Measurements from ENCODE around the gene FAM167B. TPM values are rescaled to one million over a fixed set of nuclear protein-coding genes. Genes with fewer than 3 reads are reported as not detected.

FAM167B gene
- total RNA-seq, 2 experiments from 2014 or later, result 1.6 to 1.8 TPM

Small RNA genes lying within 50 kb of the gene (small RNA-seq; reads per million reads assigned to genes)
- gene RF00017 (not detected), gene RF00019 (not detected)

Other genes starting within 250 kb of the FAM167B start
- 87.7 and 94.7 TPM in 2 replicates for gene KHDRBS1, start 233.4 kb upstream of the FAM167B start, total RNA-seq (2014; rRNA removed; shearing (Covaris generic))
- gene KHDRBS1, start 233.4 kb upstream of the FAM167B start, total RNA-seq (2022), result 200 and 220 TPM in 2 replicates
- 10.0 and 11.3 TPM in 2 replicates for gene TMEM39B, start 174.3 kb upstream of the FAM167B start, total RNA-seq (2014; rRNA removed; shearing (Covaris generic))
- 35.9 and 38.8 TPM in 2 replicates for gene TMEM39B, start 174.3 kb upstream of the FAM167B start, total RNA-seq (2022)
- 16.6 and 19.5 TPM in 2 replicates for gene KPNA6, start 139.2 kb upstream of the FAM167B start, total RNA-seq (2014; rRNA removed; shearing (Covaris generic))
- 36.3 and 40.7 TPM in 2 replicates for gene KPNA6, start 139.2 kb upstream of the FAM167B start, total RNA-seq (2022)
- gene TXLNA, start 67.5 kb upstream of the FAM167B start, total RNA-seq (2014; rRNA removed; shearing (Covaris generic)), result 42.0 and 47.5 TPM in 2 replicates
- gene TXLNA, start 67.5 kb upstream of the FAM167B start, total RNA-seq (2022), result 46.4 and 47.3 TPM in 2 replicates
- gene CCDC28B, start 46.6 kb upstream of the FAM167B start, total RNA-seq (2014; rRNA removed; shearing (Covaris generic)), result 28.3 and 32.8 TPM in 2 replicates
- 53.4 and 54.4 TPM in 2 replicates for gene CCDC28B, start 46.6 kb upstream of the FAM167B start, total RNA-seq (2022)
- 12.1 and 14.5 TPM in 2 replicates for gene IQCC, start 41.6 kb upstream of the FAM167B start, total RNA-seq (2014; rRNA removed; shearing (Covaris generic))
- gene IQCC, start 41.6 kb upstream of the FAM167B start, total RNA-seq (2022), result 8.0 and 8.4 TPM in 2 replicates
- 0.06 and 0.15 TPM in 2 replicates for gene DCDC2B, start 38.1 kb upstream of the FAM167B start, total RNA-seq (2014; rRNA removed; shearing (Covaris generic))
- 0.26 and 0.29 TPM in 2 replicates for gene DCDC2B, start 38.1 kb upstream of the FAM167B start, total RNA-seq (2022)
- gene TMEM234, start 24.9 kb upstream of the FAM167B start, total RNA-seq (2014; rRNA removed; shearing (Covaris generic)), result 14.9 and 17.1 TPM in 2 replicates
- gene TMEM234, start 24.9 kb upstream of the FAM167B start, total RNA-seq (2022), result 17.5 and 24.5 TPM in 2 replicates
- gene EIF3I, start 24.8 kb upstream of the FAM167B start, total RNA-seq (2014; rRNA removed; shearing (Covaris generic)), result 144 and 182 TPM in 2 replicates
- 193 and 207 TPM in 2 replicates for gene EIF3I, start 24.8 kb upstream of the FAM167B start, total RNA-seq (2022)
- 217 and 218 TPM in 2 replicates for gene LCK, start 4.0 kb downstream of the FAM167B start, total RNA-seq (2014; rRNA removed; shearing (Covaris generic))
- 135 and 146 TPM in 2 replicates for gene LCK, start 4.0 kb downstream of the FAM167B start, total RNA-seq (2022)
- gene HDAC1, start 44.9 kb downstream of the FAM167B start, total RNA-seq (2014; rRNA removed; shearing (Covaris generic)), result 259 and 270 TPM in 2 replicates
- gene HDAC1, start 44.9 kb downstream of the FAM167B start, total RNA-seq (2022), result 254 and 263 TPM in 2 replicates
- 120 and 130 TPM in 2 replicates for gene MARCKSL1, start 89.0 kb downstream of the FAM167B start, total RNA-seq (2014; rRNA removed; shearing (Covaris generic))
- 246 and 288 TPM in 2 replicates for gene MARCKSL1, start 89.0 kb downstream of the FAM167B start, total RNA-seq (2022)
- gene FAM229A, start 115.3 kb downstream of the FAM167B start, total RNA-seq (2014; rRNA removed; shearing (Covaris generic)), result 3.2 and 5.2 TPM in 2 replicates
- gene FAM229A, start 115.3 kb downstream of the FAM167B start, total RNA-seq (2022), result 13.5 and 16.5 TPM in 2 replicates
- gene TSSK3, start 115.3 kb downstream of the FAM167B start, total RNA-seq (2014; rRNA removed; shearing (Covaris generic)), result 1.1 and 2.0 TPM in 2 replicates
- 7.8 and 10.1 TPM in 2 replicates for gene TSSK3, start 115.3 kb downstream of the FAM167B start, total RNA-seq (2022)
- 21.8 and 29.6 TPM in 2 replicates for gene BSDC1, start 147.2 kb downstream of the FAM167B start, total RNA-seq (2014; rRNA removed; shearing (Covaris generic))
- gene BSDC1, start 147.2 kb downstream of the FAM167B start, total RNA-seq (2022), result 41.8 and 42.5 TPM in 2 replicates
- 0.03 TPM in 1 of 2 replicates, not detected in the other for gene ZBTB8B, start 217.8 kb downstream of the FAM167B start, total RNA-seq (2014; rRNA removed; shearing (Covaris generic))
- not detected in 2 replicates for gene ZBTB8B, start 217.8 kb downstream of the FAM167B start, total RNA-seq (2022)